ACC112 (cell line): ENCODE measurements around the gene MAGI1.
"Not testable (repeated sequence)": the region's sequence is repeated elsewhere in the genome, so short reads cannot be mapped to it uniquely, and the experiment has no call there.

Experiments
- H2AFZ ChIP-seq: fragments of 200-600 bp; sonication (generic); one replicate; pipeline ENCODE4 v1.6.0; 2017; ENCODE audit warnings: antibody characterized with exemption, low read length; ENCODE audit not compliant: unreplicated experiment
- H3K27ac ChIP-seq: fragments of 200-600 bp; sonication (generic); 2 replicates; pipeline ENCODE4 v1.5.1; 2014; ENCODE audit warnings: low read depth, mild to moderate bottlenecking, antibody characterized with exemption, low read length, moderate library complexity
- H3K27me3 ChIP-seq: fragments of 200-600 bp; sonication (generic); 2 replicates; pipeline ENCODE4 v1.6.1; 2014; ENCODE audit warnings: mild to moderate bottlenecking, antibody characterized with exemption, low read length, moderate library complexity, mixed read lengths; ENCODE audit not compliant: insufficient read depth
- H3K36me3 ChIP-seq: fragments of 200-600 bp; sonication (generic); 2 replicates; pipeline ENCODE4 v1.6.1; 2016; ENCODE audit warnings: mild to moderate bottlenecking, antibody characterized with exemption, low read length, moderate library complexity, mixed read lengths; ENCODE audit not compliant: insufficient read depth
- H3K4me1 ChIP-seq: fragments of 200-600 bp; sonication (generic); one replicate; pipeline ENCODE4 v1.6.1; 2016; ENCODE audit warnings: low read length, mixed read lengths; ENCODE audit not compliant: insufficient read depth, unreplicated experiment, control insufficient read depth
- H3K4me3 ChIP-seq: fragments of 200-600 bp; sonication (generic); 2 replicates; pipeline ENCODE4 v1.5.1; 2014; ENCODE audit warnings: mild to moderate bottlenecking, low read depth, low read length
- H3K79me2 ChIP-seq: fragments of 200-600 bp; sonication (generic); one replicate; pipeline ENCODE4 v1.6.0; 2016; ENCODE audit warnings: low read length; ENCODE audit not compliant: control insufficient read depth, unreplicated experiment, insufficient read depth

The MAGI1 gene

DNA sequence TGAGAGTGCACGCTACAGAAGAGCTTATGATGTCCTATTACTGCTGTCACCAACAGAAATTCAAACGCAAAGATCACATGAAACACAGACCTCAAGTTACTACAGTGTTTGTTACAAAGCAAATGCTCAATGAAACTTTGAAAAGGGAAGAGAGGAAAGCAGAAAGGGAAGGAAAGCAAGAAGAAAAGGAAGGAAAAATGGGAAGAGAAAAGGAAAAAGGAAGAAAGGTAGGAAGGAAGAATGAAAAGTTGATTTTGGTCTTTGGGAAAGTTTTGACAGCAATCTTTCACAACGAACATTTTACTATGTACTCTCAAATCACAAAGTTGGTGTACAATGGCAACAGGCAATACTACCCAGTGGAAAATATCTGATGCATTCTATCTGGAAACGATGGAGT, 514.8 kb downstream of the MAGI1 start:
- no peaks in the 10 kb centered on the region for H3K79me2 ChIP-seq
- no peak overlapping the region for H3K27ac ChIP-seq
- H3K36me3 ChIP-seq = no peaks in the 10 kb centered on the region
- no peak overlapping the region for H3K4me3 ChIP-seq
- no peaks in the 10 kb centered on the region for H3K27me3 ChIP-seq
- no peak overlapping the region for H2AFZ ChIP-seq
- no peaks in the 10 kb centered on the region for H3K4me1 ChIP-seq

DNA sequence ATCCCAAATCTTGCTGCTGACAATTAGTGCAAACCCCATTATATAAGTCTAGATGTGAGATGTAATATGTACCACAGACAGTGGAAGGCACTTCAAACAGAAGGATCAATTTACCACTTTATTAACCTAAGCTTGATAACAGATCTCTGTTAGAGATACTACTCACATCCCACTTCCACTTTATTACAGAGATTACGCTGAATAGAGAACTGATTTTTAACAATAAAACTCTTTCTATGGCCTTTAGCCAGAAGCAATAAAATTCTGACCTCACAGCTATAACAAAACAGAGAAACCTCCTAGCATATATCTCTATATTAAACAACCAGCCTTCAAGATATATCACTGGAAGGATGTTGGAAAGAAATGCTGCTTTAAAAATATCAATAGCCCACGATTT, 517.7 kb downstream of the MAGI1 start:
- H3K27ac ChIP-seq = no peak overlapping the region
- H2AFZ ChIP-seq = no peak overlapping the region
- no peaks in the 10 kb centered on the region for H3K4me1 ChIP-seq
- H3K79me2 ChIP-seq = no peaks in the 10 kb centered on the region
- H3K36me3 ChIP-seq = no peaks in the 10 kb centered on the region
- no peak overlapping the region for H3K4me3 ChIP-seq
- H3K27me3 ChIP-seq = no peaks in the 10 kb centered on the region

DNA sequence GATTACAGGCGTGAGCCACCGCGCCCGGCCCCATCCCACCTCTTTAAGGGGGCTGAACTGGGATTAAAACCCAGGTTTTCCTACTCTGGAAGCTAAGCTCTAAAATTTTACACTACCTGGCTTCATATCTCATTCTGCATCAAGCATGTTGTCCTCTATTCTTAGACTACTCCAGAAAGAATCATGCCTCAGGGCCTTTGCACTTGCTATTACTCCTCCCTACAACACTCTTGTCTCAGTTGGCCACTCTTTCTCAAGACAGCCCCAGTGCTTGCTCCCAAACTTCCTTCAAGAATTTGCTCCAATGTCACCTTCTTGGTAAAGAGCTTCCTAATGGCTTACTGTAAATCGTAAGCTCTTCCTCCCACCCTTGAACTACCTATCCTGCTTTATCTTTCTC, 521.7 kb downstream of the MAGI1 start:
- Histone ChIP-seq H3K4me1 (no peaks in the 10 kb centered on the region), H3K4me3 (no peak overlapping the region), H3K36me3 (no peaks in the 10 kb centered on the region), H3K27me3 (no peaks in the 10 kb centered on the region), H2AFZ (no peak overlapping the region), H3K27ac (no peak overlapping the region), H3K79me2 (no peaks in the 10 kb centered on the region)

DNA sequence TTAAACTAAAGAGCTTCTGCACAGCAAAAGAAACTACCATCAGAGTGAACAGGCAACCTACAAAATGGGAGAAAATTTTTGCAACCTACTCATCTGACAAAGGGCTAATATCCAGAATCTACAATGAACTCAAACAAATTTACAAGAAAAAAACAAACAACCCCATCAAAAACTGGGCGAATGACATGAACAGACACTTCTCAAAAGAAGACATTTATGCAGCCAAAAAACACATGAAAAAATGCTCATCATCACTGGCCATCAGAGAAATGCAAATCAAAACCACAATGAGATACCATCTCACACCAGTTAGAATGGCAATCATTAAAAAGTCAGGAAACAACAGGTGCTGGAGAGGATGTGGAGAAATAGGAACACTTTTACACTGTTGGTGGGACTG, 524.4 kb downstream of the MAGI1 start:
- not testable (repeated sequence) for H2AFZ ChIP-seq, H3K4me1 ChIP-seq, H3K27ac ChIP-seq, H3K27me3 ChIP-seq, H3K4me3 ChIP-seq, H3K36me3 ChIP-seq, H3K79me2 ChIP-seq

DNA sequence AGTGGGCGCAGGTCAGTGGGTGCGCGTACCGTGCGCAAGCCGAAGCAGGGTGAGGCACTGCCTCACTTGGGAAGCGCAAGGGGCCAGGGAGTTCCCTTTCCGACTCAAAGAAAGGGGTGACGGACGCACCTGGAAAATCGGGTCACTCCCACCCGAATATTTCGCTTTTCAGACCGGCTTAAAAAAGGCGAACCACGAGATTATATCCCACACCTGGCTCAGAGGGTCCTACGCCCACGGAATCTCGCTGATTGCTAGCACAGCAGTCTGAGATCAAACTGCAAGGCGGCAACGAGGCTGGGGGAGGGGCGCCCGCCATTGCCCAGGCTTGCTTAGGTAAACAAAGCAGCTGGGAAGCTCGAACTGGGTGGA, 529.3 kb downstream of the MAGI1 start:
- not testable (repeated sequence) for H3K4me1 ChIP-seq, H3K27ac ChIP-seq, H3K36me3 ChIP-seq, H3K79me2 ChIP-seq, H3K27me3 ChIP-seq, H2AFZ ChIP-seq, H3K4me3 ChIP-seq

DNA sequence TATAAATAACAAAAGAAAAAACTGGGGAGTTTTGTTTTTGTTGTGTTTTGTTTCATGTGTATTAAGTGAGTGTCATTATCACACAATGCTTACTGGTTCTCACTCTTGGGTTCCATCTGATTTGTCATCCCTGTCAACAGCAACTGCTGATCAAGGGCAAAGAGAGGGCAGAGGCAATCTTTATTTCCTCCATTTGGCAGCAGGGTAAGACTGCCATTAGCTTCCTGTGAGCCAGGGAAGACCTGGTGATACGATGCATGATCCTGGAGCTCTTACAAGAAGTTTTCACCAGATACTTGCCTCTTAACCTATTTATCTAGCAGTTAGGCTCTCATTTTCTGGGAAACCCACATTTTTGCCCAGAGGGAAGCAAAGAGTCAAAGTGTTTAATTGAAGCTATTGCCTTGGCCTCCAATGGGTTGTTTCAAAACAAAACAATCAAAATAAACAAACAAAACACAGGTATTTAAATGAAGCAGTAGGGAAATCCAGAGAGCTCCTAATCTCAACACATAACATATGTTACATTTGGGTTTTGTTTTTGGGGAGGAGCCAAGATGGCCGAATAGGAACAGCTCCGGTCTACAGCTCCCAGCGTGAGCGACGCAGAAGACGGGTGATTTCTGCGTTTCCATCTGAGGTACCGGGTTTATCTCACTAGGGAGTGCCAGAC, 529.8 kb downstream of the MAGI1 start:
- Histone ChIP-seq H3K27me3 (no peaks in the 10 kb centered on the region), H3K4me3 (no peak overlapping the region), H3K27ac (no peak overlapping the region), H3K79me2 (no peaks in the 10 kb centered on the region), H2AFZ (no peak overlapping the region), H3K4me1 (no peaks in the 10 kb centered on the region), H3K36me3 (no peaks in the 10 kb centered on the region)

DNA sequence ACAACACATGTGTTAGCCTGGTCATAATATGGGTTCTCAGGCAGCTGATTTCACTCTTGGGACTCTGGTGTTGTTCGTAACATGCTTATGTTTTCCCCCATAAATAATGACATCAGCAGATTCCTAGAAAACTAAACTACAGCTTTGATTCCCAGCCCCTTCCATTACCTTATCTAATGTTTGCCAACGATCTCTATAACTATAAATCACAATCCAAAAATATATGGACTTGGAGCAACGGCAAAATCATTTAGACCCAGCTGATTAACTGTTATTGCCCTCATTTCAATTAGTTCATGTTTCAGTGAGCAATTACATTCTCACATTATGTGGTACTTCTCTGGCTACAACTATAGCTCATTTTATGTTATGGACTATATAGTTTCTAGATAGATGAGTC, 531.3 kb downstream of the MAGI1 start:
- Histone ChIP-seq H3K4me1 (no peaks in the 10 kb centered on the region), H3K27me3 (no peaks in the 10 kb centered on the region), H2AFZ (no peak overlapping the region), H3K27ac (no peak overlapping the region), H3K36me3 (no peaks in the 10 kb centered on the region), H3K4me3 (no peak overlapping the region), H3K79me2 (no peaks in the 10 kb centered on the region)

DNA sequence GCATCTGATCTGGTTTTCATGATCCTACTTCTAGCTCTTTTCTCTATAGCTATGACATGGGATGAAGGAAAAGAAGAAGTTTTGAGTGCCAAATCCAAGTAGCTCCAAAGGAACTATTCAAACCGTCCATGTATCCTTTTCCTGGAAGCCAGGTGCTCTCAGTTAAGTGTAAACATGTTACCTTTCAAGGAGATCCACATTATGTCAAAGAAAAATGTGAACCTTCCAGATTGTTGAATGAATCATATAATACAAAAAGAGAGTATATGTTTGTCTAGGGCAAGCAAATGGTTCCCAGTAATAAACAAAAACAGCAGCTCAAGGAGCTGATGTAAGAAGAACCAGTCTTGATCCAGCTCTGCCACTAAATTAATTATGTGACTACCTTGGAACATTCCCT, 534.9 kb downstream of the MAGI1 start:
- Histone ChIP-seq H3K27ac (no peak overlapping the region), H3K79me2 (no peaks in the 10 kb centered on the region), H3K4me1 (no peaks in the 10 kb centered on the region)

DNA sequence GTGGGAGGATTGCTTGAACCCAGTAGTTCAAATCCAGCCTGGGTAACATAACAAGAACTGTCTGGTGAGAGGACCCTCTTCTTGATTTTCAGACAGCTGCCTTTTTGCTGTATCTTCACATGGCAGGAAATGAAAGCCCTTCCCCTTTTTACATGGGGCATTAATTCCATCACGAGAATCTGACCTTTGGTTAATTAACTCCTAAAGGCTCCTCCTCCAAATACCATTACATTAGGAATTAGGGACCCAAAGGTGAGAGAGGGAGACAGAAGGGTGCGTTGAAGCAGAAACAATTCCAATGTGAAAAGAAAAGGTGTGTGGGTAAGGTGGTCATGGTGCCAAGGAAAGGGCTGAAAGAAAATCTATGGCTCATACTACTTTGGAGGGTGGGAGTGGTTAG, 536.2 kb downstream of the MAGI1 start:
- no peaks in the 10 kb centered on the region for H3K27me3 ChIP-seq
- no peaks in the 10 kb centered on the region for H3K79me2 ChIP-seq
- no peaks in the 10 kb centered on the region for H3K36me3 ChIP-seq

More for the DNA sequence above, 534.9 kb downstream of the MAGI1 start:
- Histone ChIP-seq H3K36me3 (no peaks in the 10 kb centered on the region), H2AFZ (no peak overlapping the region), H3K27me3 (no peaks in the 10 kb centered on the region), H3K4me3 (no peak overlapping the region)

DNA sequence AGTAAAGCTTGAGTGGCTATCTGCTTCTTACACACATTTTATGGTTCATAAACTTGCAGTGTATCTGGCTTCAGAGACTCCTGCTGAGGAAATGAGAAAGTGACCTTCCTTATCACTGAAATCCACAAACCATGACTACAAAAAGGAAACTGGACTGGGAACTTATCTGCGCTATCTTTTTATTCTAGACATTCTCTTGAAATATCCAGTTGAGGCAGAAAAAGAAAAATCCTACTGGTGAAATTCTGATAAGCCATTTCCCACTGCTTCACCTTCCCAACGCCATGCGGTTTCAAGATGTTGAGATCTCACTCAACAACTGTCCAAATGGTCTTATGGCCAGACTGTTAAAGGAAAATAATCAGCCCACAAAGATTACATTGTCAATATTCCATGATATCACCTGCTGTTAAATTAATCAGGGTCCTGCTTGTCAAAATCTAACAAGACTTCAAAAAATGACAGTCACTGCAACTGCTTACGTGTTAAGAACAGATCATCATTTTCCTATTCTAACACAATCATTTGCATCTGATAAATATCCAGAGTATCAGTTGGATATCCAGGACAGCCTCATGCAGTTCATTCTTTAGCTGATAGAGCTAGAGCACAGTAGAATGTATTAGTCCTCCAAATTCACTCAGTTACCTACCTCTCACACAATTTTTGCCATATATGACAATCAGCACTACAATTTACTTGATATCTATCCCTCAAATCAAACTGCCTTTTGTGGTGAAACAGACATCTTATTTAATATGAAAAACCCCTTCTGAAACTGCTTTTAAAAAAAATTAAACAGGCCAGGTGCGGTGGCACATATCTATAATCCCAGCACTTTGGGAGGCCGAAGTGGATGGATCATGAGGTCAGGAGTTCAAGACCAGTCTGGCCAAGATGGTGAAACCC, 538.1 kb downstream of the MAGI1 start:
- no peak overlapping the region for H2AFZ ChIP-seq
- H3K27ac ChIP-seq = no peak overlapping the region
- H3K4me3 ChIP-seq = no peak overlapping the region
- no peaks in the 10 kb centered on the region for H3K4me1 ChIP-seq
- no peaks in the 10 kb centered on the region for H3K36me3 ChIP-seq
- no peaks in the 10 kb centered on the region for H3K27me3 ChIP-seq
- no peaks in the 10 kb centered on the region for H3K79me2 ChIP-seq

More for the DNA sequence above, 536.2 kb downstream of the MAGI1 start:
- no peaks in the 10 kb centered on the region for H3K4me1 ChIP-seq
- no peak overlapping the region for H3K27ac ChIP-seq
- no peak overlapping the region for H3K4me3 ChIP-seq
- H2AFZ ChIP-seq = no peak overlapping the region

DNA sequence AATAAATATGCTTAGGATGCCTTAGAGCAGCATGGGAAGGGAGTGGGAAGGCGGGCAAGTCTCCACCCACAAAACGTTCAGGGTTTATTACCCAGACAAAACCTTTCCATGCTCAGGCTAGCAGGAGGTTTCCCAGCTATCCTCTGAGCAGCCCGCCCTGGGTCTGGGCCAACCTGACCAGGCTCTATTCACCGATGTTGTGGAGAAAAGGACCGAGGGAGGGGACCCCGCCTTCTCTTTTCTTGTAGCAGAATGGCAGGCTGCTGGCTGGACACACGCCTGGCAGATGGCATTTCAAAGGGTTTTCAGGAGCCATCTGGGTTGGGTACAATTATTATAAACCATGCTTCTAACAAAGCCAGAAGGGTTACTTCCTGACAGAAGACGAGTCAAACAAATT, 540.9 kb downstream of the MAGI1 start:
- Histone ChIP-seq H3K79me2 (no peaks in the 10 kb centered on the region), H2AFZ (no peak overlapping the region), H3K27ac (no peak overlapping the region), H3K27me3 (no peaks in the 10 kb centered on the region), H3K36me3 (no peaks in the 10 kb centered on the region), H3K4me1 (no peaks in the 10 kb centered on the region), H3K4me3 (no peak overlapping the region)
